ENCODE results near the gene RUNX2. TPM values are rescaled to one million over a fixed set of nuclear protein-coding genes. Genes with fewer than 3 reads are reported as not detected.

RUNX2 gene
- total RNA-seq, 4 donors from 2014 or later, result 0.65 to 2.4 (median 1.3) TPM

GRCh38 chr6:45684476-45684875 lies 356.3 kb downstream of the RUNX2 start:
- no peak for TF ChIP-seq CTCF (IDR thresholded peaks at IDR 0.05)
- ATAC-seq (ENCODE audit: low FRiP score) (no peak), DNase-seq (ENCODE audit: low spot score) (no peak)

GRCh38 chr6:45685076-45685475 lies 356.9 kb downstream of the RUNX2 start:
- ATAC-seq (ENCODE audit: low FRiP score) (no peak), DNase-seq (ENCODE audit: low spot score) (no peak)
- no peak for TF ChIP-seq CTCF (IDR thresholded peaks at IDR 0.05)

- ATAC-seq (ENCODE audit: low FRiP score), result no peak
- TF ChIP-seq CTCF (IDR thresholded peaks at IDR 0.05), result no peak
- no peak for DNase-seq (ENCODE audit: low spot score)
Observed at GRCh38 chr6:45686841-45687569, 358.9 kb downstream of the RUNX2 start.

GRCh38 chr6:45687570-45687969 lies 359.4 kb downstream of the RUNX2 start:
- DNase-seq (ENCODE audit: low spot score) (no peak), ATAC-seq (ENCODE audit: low FRiP score) (no peak)
- no peak for TF ChIP-seq CTCF (IDR thresholded peaks at IDR 0.05)

- DNase-seq (ENCODE audit: low spot score) (no peak), ATAC-seq (ENCODE audit: low FRiP score) (no peak)
- no peak for TF ChIP-seq CTCF (IDR thresholded peaks at IDR 0.05)
Observed at GRCh38 chr6:45688180-45688579, 360.1 kb downstream of the RUNX2 start.

GRCh38 chr6:45689926-45690615 lies 361.9 kb downstream of the RUNX2 start:
- TF ChIP-seq CTCF (IDR thresholded peaks at IDR 0.05), result no peak
- no peak for DNase-seq (ENCODE audit: low spot score)
- no peak for ATAC-seq (ENCODE audit: low FRiP score)

- no peak for ATAC-seq (ENCODE audit: low FRiP score)
- DNase-seq (ENCODE audit: low spot score), result no peak
- no peak for TF ChIP-seq CTCF (IDR thresholded peaks at IDR 0.05)
Observed at GRCh38 chr6:45690846-45691245, 362.7 kb downstream of the RUNX2 start.

Data from omental fat pad (tissue), 4 donors.